ENCODE results near the gene ADGRL3. TPM values are rescaled to one million over a fixed set of nuclear protein-coding genes. Genes with fewer than 3 reads are reported as not detected.

ADGRL3 gene
- total and polyA plus RNA-seq, 3 experiments from 2014 or later: not detected

- H3K27ac Mint-ChIP-seq: no peak overlapping the region
- DNase-seq: no peak
- Histone ChIP-seq H3K4me1 (ENCODE audit: insufficient read depth, low read length) (no peaks in the 10 kb centered on the region), H3K36me3 (ENCODE audit: insufficient read depth, low read length) (no peaks in the 10 kb centered on the region), H3K9me3 (ENCODE audit: low read length) (no peaks in the 10 kb centered on the region), H3K4me3 (ENCODE audit: low read length) (no peak overlapping the region), H3K27me3 (ENCODE audit: insufficient read depth, low read length, poor library complexity, severe bottlenecking) (no peaks in the 10 kb centered on the region), H3K27ac (ENCODE audit: low read depth, low read length) (no peak overlapping the region)
- no peaks in the 10 kb centered on the region for H3K4me1 Mint-ChIP-seq
- no peak overlapping the region for H3K4me3 Mint-ChIP-seq
- ChIA-PET POLR2A (no interaction called here), CTCF (no interaction called here)
- no peaks in the 10 kb centered on the region for H3K27me3 Mint-ChIP-seq
- peaks cover 8 to 46% (median 12%) of the 10 kb centered on the region in 5 donors for H3K9me3 Mint-ChIP-seq
- H3K36me3 Mint-ChIP-seq: no peaks in the 10 kb centered on the region
Measured at GRCh38 chr4:61527888-61528287, 327.8 kb downstream of the ADGRL3 start.

GRCh38 chr4:61528595-61528994 lies 328.5 kb downstream of the ADGRL3 start:
- H3K36me3 ChIP-seq (ENCODE audit: insufficient read depth, low read length): no peaks in the 10 kb centered on the region
- CTCF ChIA-PET: no interaction called here
- no peak overlapping the region for H3K4me3 ChIP-seq (ENCODE audit: low read length)
- no peak overlapping the region for H3K27ac ChIP-seq (ENCODE audit: low read depth, low read length)
- Mint-ChIP-seq H3K4me3 (no peak overlapping the region), H3K27ac (no peak overlapping the region), H3K9me3 (peaks cover 9 to 51% (median 15%) of the 10 kb centered on the region in 5 donors), H3K4me1 (no peaks in the 10 kb centered on the region), H3K27me3 (no peaks in the 10 kb centered on the region), H3K36me3 (no peaks in the 10 kb centered on the region)
- POLR2A ChIA-PET: no interaction called here
- no peaks in the 10 kb centered on the region for H3K27me3 ChIP-seq (ENCODE audit: insufficient read depth, low read length, poor library complexity, severe bottlenecking)
- DNase-seq: no peak
- H3K4me1 ChIP-seq (ENCODE audit: insufficient read depth, low read length): no peaks in the 10 kb centered on the region
- no peaks in the 10 kb centered on the region for H3K9me3 ChIP-seq (ENCODE audit: low read length)

- no peaks in the 10 kb centered on the region for H3K9me3 ChIP-seq (ENCODE audit: low read length)
- Mint-ChIP-seq H3K4me3 (no peak overlapping the region), H3K36me3 (no peaks in the 10 kb centered on the region), H3K27me3 (no peaks in the 10 kb centered on the region), H3K4me1 (no peaks in the 10 kb centered on the region), H3K27ac (no peak overlapping the region), H3K9me3 (peaks cover 10 to 50% (median 20%) of the 10 kb centered on the region in 5 donors)
- H3K36me3 ChIP-seq (ENCODE audit: insufficient read depth, low read length): no peaks in the 10 kb centered on the region
- H3K27ac ChIP-seq (ENCODE audit: low read depth, low read length): no peak overlapping the region
- DNase-seq: no peak
- no peaks in the 10 kb centered on the region for H3K27me3 ChIP-seq (ENCODE audit: insufficient read depth, low read length, poor library complexity, severe bottlenecking)
- no peaks in the 10 kb centered on the region for H3K4me1 ChIP-seq (ENCODE audit: insufficient read depth, low read length)
- H3K4me3 ChIP-seq (ENCODE audit: low read length): no peak overlapping the region
- ChIA-PET CTCF (no interaction called here), POLR2A (no interaction called here)
Measured at GRCh38 chr4:61531188-61531587, 331.1 kb downstream of the ADGRL3 start.

- H3K36me3 Mint-ChIP-seq: no peaks in the 10 kb centered on the region
- no peak overlapping the region for H3K27ac ChIP-seq (ENCODE audit: low read depth, low read length)
Measured at GRCh38 chr4:61532336-61533000, 332.3 kb downstream of the ADGRL3 start.

GRCh38 chr4:61533140-61533539 lies 333.0 kb downstream of the ADGRL3 start:
- Histone ChIP-seq H3K4me1 (ENCODE audit: insufficient read depth, low read length) (no peaks in the 10 kb centered on the region), H3K27me3 (ENCODE audit: insufficient read depth, low read length, poor library complexity, severe bottlenecking) (no peaks in the 10 kb centered on the region), H3K36me3 (ENCODE audit: insufficient read depth, low read length) (no peaks in the 10 kb centered on the region), H3K4me3 (ENCODE audit: low read length) (no peak overlapping the region), H3K27ac (ENCODE audit: low read depth, low read length) (no peak overlapping the region), H3K9me3 (ENCODE audit: low read length) (no peaks in the 10 kb centered on the region)
- ChIA-PET POLR2A (no interaction called here), CTCF (no interaction called here)
- DNase-seq: no peak
- Mint-ChIP-seq H3K36me3 (no peaks in the 10 kb centered on the region), H3K4me3 (no peak overlapping the region), H3K27ac (no peak overlapping the region), H3K27me3 (no peaks in the 10 kb centered on the region), H3K9me3 (peaks cover 10 to 57% (median 20%) of the 10 kb centered on the region in 5 donors), H3K4me1 (no peaks in the 10 kb centered on the region)

More at GRCh38 chr4:61532336-61533000, 332.3 kb downstream of the ADGRL3 start:
- Histone ChIP-seq H3K9me3 (ENCODE audit: low read length) (no peaks in the 10 kb centered on the region), H3K36me3 (ENCODE audit: insufficient read depth, low read length) (no peaks in the 10 kb centered on the region), H3K4me3 (ENCODE audit: low read length) (no peak overlapping the region), H3K4me1 (ENCODE audit: insufficient read depth, low read length) (no peaks in the 10 kb centered on the region), H3K27me3 (ENCODE audit: insufficient read depth, low read length, poor library complexity, severe bottlenecking) (no peaks in the 10 kb centered on the region)
- DNase-seq: no peak
- no peak overlapping the region for H3K27ac Mint-ChIP-seq
- H3K9me3 Mint-ChIP-seq: peaks cover 10 to 60% (median 20%) of the 10 kb centered on the region in 5 donors
- H3K4me3 Mint-ChIP-seq: no peak overlapping the region
- no peaks in the 10 kb centered on the region for H3K4me1 Mint-ChIP-seq
- CTCF ChIA-PET: no interaction called here
- POLR2A ChIA-PET: no interaction called here
- H3K27me3 Mint-ChIP-seq: no peaks in the 10 kb centered on the region

- Histone ChIP-seq H3K4me1 (ENCODE audit: insufficient read depth, low read length) (no peaks in the 10 kb centered on the region), H3K4me3 (ENCODE audit: low read length) (no peak overlapping the region), H3K36me3 (ENCODE audit: insufficient read depth, low read length) (no peaks in the 10 kb centered on the region), H3K9me3 (ENCODE audit: low read length) (no peaks in the 10 kb centered on the region), H3K27me3 (ENCODE audit: insufficient read depth, low read length, poor library complexity, severe bottlenecking) (no peaks in the 10 kb centered on the region), H3K27ac (ENCODE audit: low read depth, low read length) (no peak overlapping the region)
- peaks cover 6 to 32% (median 24%) of the 10 kb centered on the region in 5 donors for H3K9me3 Mint-ChIP-seq
- CTCF ChIA-PET: interaction anchor here (0.6 kb wide), 1 partner anchor 35 kb away, joined by 3 read pairs; no protein-coding TSS in a partner anchor
- DNase-seq: no peak
- POLR2A ChIA-PET: no interaction called here
- no peaks in the 10 kb centered on the region for H3K36me3 Mint-ChIP-seq
- H3K4me1 Mint-ChIP-seq: no peaks in the 10 kb centered on the region
- H3K27me3 Mint-ChIP-seq: no peaks in the 10 kb centered on the region
- H3K4me3 Mint-ChIP-seq: no peak overlapping the region
- no peak overlapping the region for H3K27ac Mint-ChIP-seq
Measured at GRCh38 chr4:61540944-61541343, 340.8 kb downstream of the ADGRL3 start.

- ChIA-PET POLR2A (no interaction called here), CTCF (interaction anchor here (0.6 kb wide), 1 partner anchor 36 kb away, joined by 3 read pairs; no protein-coding TSS in a partner anchor)
- Mint-ChIP-seq H3K9me3 (peaks cover 6 to 33% (median 25%) of the 10 kb centered on the region in 5 donors), H3K4me3 (no peak overlapping the region), H3K27ac (no peak overlapping the region), H3K27me3 (no peaks in the 10 kb centered on the region), H3K4me1 (no peaks in the 10 kb centered on the region), H3K36me3 (no peaks in the 10 kb centered on the region)
- H3K4me3 ChIP-seq (ENCODE audit: low read length): no peak overlapping the region
- H3K36me3 ChIP-seq (ENCODE audit: insufficient read depth, low read length): no peaks in the 10 kb centered on the region
- no peaks in the 10 kb centered on the region for H3K4me1 ChIP-seq (ENCODE audit: insufficient read depth, low read length)
- DNase-seq: no peak
- no peaks in the 10 kb centered on the region for H3K27me3 ChIP-seq (ENCODE audit: insufficient read depth, low read length, poor library complexity, severe bottlenecking)
- no peak overlapping the region for H3K27ac ChIP-seq (ENCODE audit: low read depth, low read length)
- H3K9me3 ChIP-seq (ENCODE audit: low read length): no peaks in the 10 kb centered on the region
Measured at GRCh38 chr4:61541459-61541858, 341.3 kb downstream of the ADGRL3 start.

GRCh38 chr4:61543976-61544375 lies 343.9 kb downstream of the ADGRL3 start:
- Mint-ChIP-seq H3K9me3 (peaks cover 5 to 27% (median 20%) of the 10 kb centered on the region in 5 donors), H3K36me3 (no peaks in the 10 kb centered on the region), H3K4me3 (no peak overlapping the region), H3K27ac (no peak overlapping the region), H3K4me1 (no peaks in the 10 kb centered on the region), H3K27me3 (no peaks in the 10 kb centered on the region)
- Histone ChIP-seq H3K27me3 (ENCODE audit: insufficient read depth, low read length, poor library complexity, severe bottlenecking) (no peaks in the 10 kb centered on the region), H3K27ac (ENCODE audit: low read depth, low read length) (no peak overlapping the region), H3K9me3 (ENCODE audit: low read length) (no peaks in the 10 kb centered on the region), H3K4me3 (ENCODE audit: low read length) (no peak overlapping the region), H3K4me1 (ENCODE audit: insufficient read depth, low read length) (no peaks in the 10 kb centered on the region), H3K36me3 (ENCODE audit: insufficient read depth, low read length) (no peaks in the 10 kb centered on the region)
- POLR2A ChIA-PET: no interaction called here
- DNase-seq: no peak
- CTCF ChIA-PET: no interaction called here
